ENCODE results near the gene NRDE2. TPM values are rescaled to one million over a fixed set of nuclear protein-coding genes. Genes with fewer than 3 reads are reported as not detected.
A peak's percentile ranks its signal among the peaks of the same experiment; 100 is the strongest.

Gene NRDE2
- total RNA-seq, 1 experiment from 2014 or later, result 12.1 TPM

DNA sequence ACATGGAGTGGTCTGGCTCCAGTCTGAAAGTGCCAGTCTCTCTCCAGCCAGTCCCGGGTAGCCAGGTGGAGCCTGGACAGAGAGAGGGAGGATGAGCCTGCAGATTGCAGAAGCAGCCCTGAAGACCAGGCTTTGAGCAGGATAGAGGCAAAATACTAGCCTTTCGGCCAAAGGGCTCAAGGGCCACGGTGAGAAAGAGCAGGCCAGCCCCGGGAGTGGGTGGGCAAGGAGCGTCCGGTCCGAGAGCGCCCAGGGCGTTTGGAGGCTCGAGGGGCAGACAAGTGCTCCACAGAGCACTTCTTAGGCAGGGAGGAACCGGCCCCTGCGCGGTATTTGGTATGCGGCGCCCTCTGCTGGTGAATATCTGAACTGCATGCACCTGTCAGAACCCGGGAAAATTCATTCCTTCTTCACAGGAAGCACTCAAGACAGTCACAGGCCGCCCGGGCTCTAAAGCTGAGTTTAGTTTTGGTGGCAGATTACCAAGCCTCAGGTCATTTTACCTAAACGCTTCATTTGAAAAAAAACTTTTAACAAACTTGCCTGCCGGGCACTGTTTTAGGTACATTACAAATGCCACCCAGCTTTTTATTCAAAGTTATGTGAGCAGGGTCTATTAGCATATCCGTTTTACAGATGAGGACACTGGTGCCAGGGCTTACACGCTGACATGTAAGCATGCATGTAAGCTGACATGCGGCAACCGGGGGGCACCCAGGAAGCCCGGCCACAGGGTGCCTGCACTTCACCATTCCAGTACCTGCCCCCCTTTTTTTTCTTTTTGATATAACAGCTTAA is 96.4 kb downstream of the NRDE2 start (continued):
- TF ChIP-seq NFATC4 (CRISPR knock-in tag; IDR thresholded peaks at IDR 0.05) (no peak), OVOL2 (CRISPR knock-in tag; IDR thresholded peaks at IDR 0.05; ENCODE audit: borderline replicate concordance) (no peak), TP53 (CRISPR knock-in tag; IDR thresholded peaks at IDR 0.05) (no peak), FOXJ3 (CRISPR knock-in tag; IDR thresholded peaks at IDR 0.05; ENCODE audit: borderline replicate concordance) (no peak), NFE2L1 (CRISPR knock-in tag; IDR thresholded peaks at IDR 0.05) (no peak), RORB (CRISPR knock-in tag; IDR thresholded peaks at IDR 0.05) (no peak), CBFB (CRISPR knock-in tag; IDR thresholded peaks at IDR 0.05; ENCODE audit: low read depth) (no peak), ETV6 (CRISPR knock-in tag; IDR thresholded peaks at IDR 0.05) (no peak), ZNF121 (CRISPR knock-in tag; IDR thresholded peaks at IDR 0.05) (peak; percentile 76), ELF4 (CRISPR knock-in tag; IDR thresholded peaks at IDR 0.05; ENCODE audit: low read depth) (no peak), MYBL2 (CRISPR knock-in tag; IDR thresholded peaks at IDR 0.05) (no peak), MXD4 (CRISPR knock-in tag; IDR thresholded peaks at IDR 0.05; ENCODE audit: borderline replicate concordance) (no peak), ZNF219 (CRISPR knock-in tag; IDR thresholded peaks at IDR 0.05; ENCODE audit: borderline replicate concordance) (no peak), GABPB1 (CRISPR knock-in tag; IDR thresholded peaks at IDR 0.05) (0 out of 2 replicates have a peak, but pooled peaks have one; percentile 20), ZNF263 (CRISPR knock-in tag; IDR thresholded peaks at IDR 0.05; ENCODE audit: low read depth) (peak; percentile 95)
- TF ChIP-seq, protein P1, sequence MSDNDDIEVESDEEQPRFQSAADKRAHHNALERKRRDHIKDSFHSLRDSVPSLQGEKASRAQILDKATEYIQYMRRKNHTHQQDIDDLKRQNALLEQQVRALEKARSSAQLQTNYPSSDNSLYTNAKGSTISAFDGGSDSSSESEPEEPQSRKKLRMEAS (CRISPR knock-in tag; IDR thresholded peaks at IDR 0.05), result peak; percentile 97
- TF ChIP-seq, protein P2, sequence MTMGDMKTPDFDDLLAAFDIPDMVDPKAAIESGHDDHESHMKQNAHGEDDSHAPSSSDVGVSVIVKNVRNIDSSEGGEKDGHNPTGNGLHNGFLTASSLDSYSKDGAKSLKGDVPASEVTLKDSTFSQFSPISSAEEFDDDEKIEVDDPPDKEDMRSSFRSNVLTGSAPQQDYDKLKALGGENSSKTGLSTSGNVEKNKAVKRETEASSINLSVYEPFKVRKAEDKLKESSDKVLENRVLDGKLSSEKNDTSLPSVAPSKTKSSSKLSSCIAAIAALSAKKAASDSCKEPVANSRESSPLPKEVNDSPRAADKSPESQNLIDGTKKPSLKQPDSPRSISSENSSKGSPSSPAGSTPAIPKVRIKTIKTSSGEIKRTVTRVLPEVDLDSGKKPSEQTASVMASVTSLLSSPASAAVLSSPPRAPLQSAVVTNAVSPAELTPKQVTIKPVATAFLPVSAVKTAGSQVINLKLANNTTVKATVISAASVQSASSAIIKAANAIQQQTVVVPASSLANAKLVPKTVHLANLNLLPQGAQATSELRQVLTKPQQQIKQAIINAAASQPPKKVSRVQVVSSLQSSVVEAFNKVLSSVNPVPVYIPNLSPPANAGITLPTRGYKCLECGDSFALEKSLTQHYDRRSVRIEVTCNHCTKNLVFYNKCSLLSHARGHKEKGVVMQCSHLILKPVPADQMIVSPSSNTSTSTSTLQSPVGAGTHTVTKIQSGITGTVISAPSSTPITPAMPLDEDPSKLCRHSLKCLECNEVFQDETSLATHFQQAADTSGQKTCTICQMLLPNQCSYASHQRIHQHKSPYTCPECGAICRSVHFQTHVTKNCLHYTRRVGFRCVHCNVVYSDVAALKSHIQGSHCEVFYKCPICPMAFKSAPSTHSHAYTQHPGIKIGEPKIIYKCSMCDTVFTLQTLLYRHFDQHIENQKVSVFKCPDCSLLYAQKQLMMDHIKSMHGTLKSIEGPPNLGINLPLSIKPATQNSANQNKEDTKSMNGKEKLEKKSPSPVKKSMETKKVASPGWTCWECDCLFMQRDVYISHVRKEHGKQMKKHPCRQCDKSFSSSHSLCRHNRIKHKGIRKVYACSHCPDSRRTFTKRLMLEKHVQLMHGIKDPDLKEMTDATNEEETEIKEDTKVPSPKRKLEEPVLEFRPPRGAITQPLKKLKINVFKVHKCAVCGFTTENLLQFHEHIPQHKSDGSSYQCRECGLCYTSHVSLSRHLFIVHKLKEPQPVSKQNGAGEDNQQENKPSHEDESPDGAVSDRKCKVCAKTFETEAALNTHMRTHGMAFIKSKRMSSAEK (CRISPR knock-in tag; IDR thresholded peaks at IDR 0.05; ENCODE audit: borderline replicate concordance), result no peak
- TF ChIP-seq, protein P3, sequence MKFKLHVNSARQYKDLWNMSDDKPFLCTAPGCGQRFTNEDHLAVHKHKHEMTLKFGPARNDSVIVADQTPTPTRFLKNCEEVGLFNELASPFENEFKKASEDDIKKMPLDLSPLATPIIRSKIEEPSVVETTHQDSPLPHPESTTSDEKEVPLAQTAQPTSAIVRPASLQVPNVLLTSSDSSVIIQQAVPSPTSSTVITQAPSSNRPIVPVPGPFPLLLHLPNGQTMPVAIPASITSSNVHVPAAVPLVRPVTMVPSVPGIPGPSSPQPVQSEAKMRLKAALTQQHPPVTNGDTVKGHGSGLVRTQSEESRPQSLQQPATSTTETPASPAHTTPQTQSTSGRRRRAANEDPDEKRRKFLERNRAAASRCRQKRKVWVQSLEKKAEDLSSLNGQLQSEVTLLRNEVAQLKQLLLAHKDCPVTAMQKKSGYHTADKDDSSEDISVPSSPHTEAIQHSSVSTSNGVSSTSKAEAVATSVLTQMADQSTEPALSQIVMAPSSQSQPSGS (CRISPR knock-in tag; IDR thresholded peaks at IDR 0.05; ENCODE audit: borderline replicate concordance, low read depth), result no peak
- TF ChIP-seq, protein P4, sequence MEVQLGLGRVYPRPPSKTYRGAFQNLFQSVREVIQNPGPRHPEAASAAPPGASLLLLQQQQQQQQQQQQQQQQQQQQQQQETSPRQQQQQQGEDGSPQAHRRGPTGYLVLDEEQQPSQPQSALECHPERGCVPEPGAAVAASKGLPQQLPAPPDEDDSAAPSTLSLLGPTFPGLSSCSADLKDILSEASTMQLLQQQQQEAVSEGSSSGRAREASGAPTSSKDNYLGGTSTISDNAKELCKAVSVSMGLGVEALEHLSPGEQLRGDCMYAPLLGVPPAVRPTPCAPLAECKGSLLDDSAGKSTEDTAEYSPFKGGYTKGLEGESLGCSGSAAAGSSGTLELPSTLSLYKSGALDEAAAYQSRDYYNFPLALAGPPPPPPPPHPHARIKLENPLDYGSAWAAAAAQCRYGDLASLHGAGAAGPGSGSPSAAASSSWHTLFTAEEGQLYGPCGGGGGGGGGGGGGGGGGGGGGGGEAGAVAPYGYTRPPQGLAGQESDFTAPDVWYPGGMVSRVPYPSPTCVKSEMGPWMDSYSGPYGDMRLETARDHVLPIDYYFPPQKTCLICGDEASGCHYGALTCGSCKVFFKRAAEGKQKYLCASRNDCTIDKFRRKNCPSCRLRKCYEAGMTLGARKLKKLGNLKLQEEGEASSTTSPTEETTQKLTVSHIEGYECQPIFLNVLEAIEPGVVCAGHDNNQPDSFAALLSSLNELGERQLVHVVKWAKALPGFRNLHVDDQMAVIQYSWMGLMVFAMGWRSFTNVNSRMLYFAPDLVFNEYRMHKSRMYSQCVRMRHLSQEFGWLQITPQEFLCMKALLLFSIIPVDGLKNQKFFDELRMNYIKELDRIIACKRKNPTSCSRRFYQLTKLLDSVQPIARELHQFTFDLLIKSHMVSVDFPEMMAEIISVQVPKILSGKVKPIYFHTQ (CRISPR knock-in tag; IDR thresholded peaks at IDR 0.05), result no peak
- TF ChIP-seq, protein P5, sequence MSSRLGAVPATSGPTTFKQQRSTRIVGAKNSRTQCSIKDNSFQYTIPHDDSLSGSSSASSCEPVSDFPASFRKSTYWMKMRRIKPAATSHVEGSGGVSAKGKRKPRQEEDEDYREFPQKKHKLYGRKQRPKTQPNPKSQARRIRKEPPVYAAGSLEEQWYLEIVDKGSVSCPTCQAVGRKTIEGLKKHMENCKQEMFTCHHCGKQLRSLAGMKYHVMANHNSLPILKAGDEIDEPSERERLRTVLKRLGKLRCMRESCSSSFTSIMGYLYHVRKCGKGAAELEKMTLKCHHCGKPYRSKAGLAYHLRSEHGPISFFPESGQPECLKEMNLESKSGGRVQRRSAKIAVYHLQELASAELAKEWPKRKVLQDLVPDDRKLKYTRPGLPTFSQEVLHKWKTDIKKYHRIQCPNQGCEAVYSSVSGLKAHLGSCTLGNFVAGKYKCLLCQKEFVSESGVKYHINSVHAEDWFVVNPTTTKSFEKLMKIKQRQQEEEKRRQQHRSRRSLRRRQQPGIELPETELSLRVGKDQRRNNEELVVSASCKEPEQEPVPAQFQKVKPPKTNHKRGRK (CRISPR knock-in tag; IDR thresholded peaks at IDR 0.05; ENCODE audit: borderline replicate concordance), result no peak
- TF ChIP-seq, protein P6, sequence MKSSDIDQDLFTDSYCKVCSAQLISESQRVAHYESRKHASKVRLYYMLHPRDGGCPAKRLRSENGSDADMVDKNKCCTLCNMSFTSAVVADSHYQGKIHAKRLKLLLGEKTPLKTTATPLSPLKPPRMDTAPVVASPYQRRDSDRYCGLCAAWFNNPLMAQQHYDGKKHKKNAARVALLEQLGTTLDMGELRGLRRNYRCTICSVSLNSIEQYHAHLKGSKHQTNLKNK (CRISPR knock-in tag; IDR thresholded peaks at IDR 0.05), result no peak
- TF ChIP-seq, protein P7, sequence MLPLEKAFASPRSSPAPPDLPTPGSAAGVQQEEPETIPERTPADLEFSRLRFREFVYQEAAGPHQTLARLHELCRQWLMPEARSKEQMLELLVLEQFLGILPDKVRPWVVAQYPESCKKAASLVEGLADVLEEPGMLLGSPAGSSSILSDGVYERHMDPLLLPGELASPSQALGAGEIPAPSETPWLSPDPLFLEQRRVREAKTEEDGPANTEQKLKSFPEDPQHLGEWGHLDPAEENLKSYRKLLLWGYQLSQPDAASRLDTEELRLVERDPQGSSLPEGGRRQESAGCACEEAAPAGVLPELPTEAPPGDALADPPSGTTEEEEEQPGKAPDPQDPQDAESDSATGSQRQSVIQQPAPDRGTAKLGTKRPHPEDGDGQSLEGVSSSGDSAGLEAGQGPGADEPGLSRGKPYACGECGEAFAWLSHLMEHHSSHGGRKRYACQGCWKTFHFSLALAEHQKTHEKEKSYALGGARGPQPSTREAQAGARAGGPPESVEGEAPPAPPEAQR (CRISPR knock-in tag; IDR thresholded peaks at IDR 0.05), result no peak
- TF ChIP-seq, protein P8, sequence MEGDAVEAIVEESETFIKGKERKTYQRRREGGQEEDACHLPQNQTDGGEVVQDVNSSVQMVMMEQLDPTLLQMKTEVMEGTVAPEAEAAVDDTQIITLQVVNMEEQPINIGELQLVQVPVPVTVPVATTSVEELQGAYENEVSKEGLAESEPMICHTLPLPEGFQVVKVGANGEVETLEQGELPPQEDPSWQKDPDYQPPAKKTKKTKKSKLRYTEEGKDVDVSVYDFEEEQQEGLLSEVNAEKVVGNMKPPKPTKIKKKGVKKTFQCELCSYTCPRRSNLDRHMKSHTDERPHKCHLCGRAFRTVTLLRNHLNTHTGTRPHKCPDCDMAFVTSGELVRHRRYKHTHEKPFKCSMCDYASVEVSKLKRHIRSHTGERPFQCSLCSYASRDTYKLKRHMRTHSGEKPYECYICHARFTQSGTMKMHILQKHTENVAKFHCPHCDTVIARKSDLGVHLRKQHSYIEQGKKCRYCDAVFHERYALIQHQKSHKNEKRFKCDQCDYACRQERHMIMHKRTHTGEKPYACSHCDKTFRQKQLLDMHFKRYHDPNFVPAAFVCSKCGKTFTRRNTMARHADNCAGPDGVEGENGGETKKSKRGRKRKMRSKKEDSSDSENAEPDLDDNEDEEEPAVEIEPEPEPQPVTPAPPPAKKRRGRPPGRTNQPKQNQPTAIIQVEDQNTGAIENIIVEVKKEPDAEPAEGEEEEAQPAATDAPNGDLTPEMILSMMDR (IDR thresholded peaks at IDR 0.05), result peak; percentile 99
- TF ChIP-seq, protein P9, sequence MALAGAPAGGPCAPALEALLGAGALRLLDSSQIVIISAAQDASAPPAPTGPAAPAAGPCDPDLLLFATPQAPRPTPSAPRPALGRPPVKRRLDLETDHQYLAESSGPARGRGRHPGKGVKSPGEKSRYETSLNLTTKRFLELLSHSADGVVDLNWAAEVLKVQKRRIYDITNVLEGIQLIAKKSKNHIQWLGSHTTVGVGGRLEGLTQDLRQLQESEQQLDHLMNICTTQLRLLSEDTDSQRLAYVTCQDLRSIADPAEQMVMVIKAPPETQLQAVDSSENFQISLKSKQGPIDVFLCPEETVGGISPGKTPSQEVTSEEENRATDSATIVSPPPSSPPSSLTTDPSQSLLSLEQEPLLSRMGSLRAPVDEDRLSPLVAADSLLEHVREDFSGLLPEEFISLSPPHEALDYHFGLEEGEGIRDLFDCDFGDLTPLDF (CRISPR knock-in tag; IDR thresholded peaks at IDR 0.05), result no peak
